K562 (cell line): ENCODE results near the gene ARHGEF38. TPM values are rescaled to one million over a fixed set of nuclear protein-coding genes. Genes with fewer than 3 reads are reported as not detected.

Experiments
- ATAC-seq: fragments of 200-7000 bp; cut with Tn5 transposase; 3 replicates; pipeline ENCODE4 v1.9.1; 2020; ENCODE audit warnings: moderate library complexity
- BruUV-seq: library from RNA; stranded (reverse); fragments of 400-500 nt; replicated peaks from 2 replicates; lab custom pipeline; 2021; lab: Mats Ljungman, UMichigan
- CTCF ChIA-PET: fragments of 300-600 bp; formaldehyde crosslinking; extraction: SDS; loops from one replicate; lab custom pipeline; 2021; ENCODE audit warnings: low intra/inter-chr PET ratio; lab: Yijun Ruan, JAX
- POLR2A ChIA-PET: fragments of 300-600, 350-650 bp; sonication (Branson Sonifier 250); formaldehyde crosslinking; extraction: SDS; loops from one replicate; lab custom pipeline; 2021; ENCODE audit warnings: antibody characterized with exemption, inconsistent platforms; lab: Yijun Ruan, JAX
- DNase-seq, 4 experiments: peaks; one replicate each; pipeline versions ENCODE4 v3.0.0 to v3.0.0-alpha.2; 2011 to 2018; ENCODE audit warnings: low spot score in 3 of 4, mixed read lengths in 3 of 4; ENCODE audit errors: extremely low read depth in 1 of 4
- FAIRE-seq: peaks from 2 replicates; lab custom pipeline; 2011; peaks lifted over from hg19 to GRCh38; lab: Jason Lieb, UNC
- H2AFZ ChIP-seq: 2 replicates; pipeline ENCODE4 v1.6.0; 2011; ENCODE audit warnings: low read depth, low read length, control low read depth, inconsistent platforms
- H3K27ac ChIP-seq: fragments of 200-600 bp; 3 replicates; pipeline ENCODE4 v1.8.0; 2011; ENCODE audit warnings: low read depth, mild to moderate bottlenecking, control low read depth, inconsistent platforms, low read length, moderate library complexity, mixed read lengths; ENCODE audit errors: extremely low read depth
- H3K27me3 ChIP-seq, 2 experiments: fragments of 300-600 bp in 1 of 2; 2 replicates in 1 of 2; 3 replicates in 1 of 2; pipeline versions ENCODE4 v1.6.0 to v1.8.0; 2011; ENCODE audit warnings: inconsistent platforms in 2 of 2, low read length in 2 of 2, mild to moderate bottlenecking in 1 of 2, mixed read lengths in 1 of 2, moderate library complexity in 1 of 2; ENCODE audit not compliant: control insufficient read depth in 2 of 2, insufficient read depth in 2 of 2
- H3K36me3 ChIP-seq: fragments of 300-600 bp; 3 replicates; pipeline ENCODE4 v1.8.0; 2011; ENCODE audit warnings: mild to moderate bottlenecking, low read length, inconsistent platforms; ENCODE audit not compliant: control insufficient read depth, insufficient read depth
- H3K4me1 ChIP-seq, 2 experiments: fragments of 200-600 bp in 1 of 2; replicated peaks in 1 of 2; 2 replicates in 1 of 2; 3 replicates in 1 of 2; pipeline versions ENCODE4 v1.5.1 to v1.8.0; 2011; ENCODE audit warnings: inconsistent platforms in 2 of 2, low read length in 2 of 2, mild to moderate bottlenecking in 1 of 2, mixed read lengths in 1 of 2, moderate library complexity in 1 of 2; ENCODE audit not compliant: control insufficient read depth in 2 of 2, insufficient read depth in 2 of 2
- H3K4me2 ChIP-seq: 2 replicates; pipeline ENCODE4 v1.6.1; 2011; ENCODE audit warnings: low read length, control low read depth, inconsistent platforms, mixed read lengths; ENCODE audit not compliant: insufficient read depth
- H3K4me3 ChIP-seq: fragments of 200-600 bp; sonication (generic), shearing (Covaris generic); 2 replicates; pipeline ENCODE4 v1.5.1; 2016; ENCODE audit warnings: control low read depth, inconsistent platforms
- H3K79me2 ChIP-seq: fragments of 200-600 bp; 3 replicates; pipeline ENCODE4 v1.8.0; 2011; ENCODE audit warnings: low read length, inconsistent platforms; ENCODE audit not compliant: control insufficient read depth, insufficient read depth
- H3K9ac ChIP-seq, 2 experiments: 2 replicates each; pipeline versions ENCODE4 v1.6.0 to v1.6.1; 2011; ENCODE audit warnings: low read depth in 2 of 2, low read length in 2 of 2, control low read depth in 1 of 2, inconsistent platforms in 1 of 2, mild to moderate bottlenecking in 1 of 2, mixed read lengths in 1 of 2; ENCODE audit not compliant: insufficient read depth in 1 of 2
- H3K9me1 ChIP-seq: one replicate; pipeline ENCODE4 v1.6.0; 2011; ENCODE audit warnings: inconsistent platforms, mild to moderate bottlenecking, low read length, moderate library complexity; ENCODE audit not compliant: control insufficient read depth, insufficient read depth
- H3K9me3 ChIP-seq: replicated peaks from 2 replicates; pipeline ENCODE4 v1.5.1; 2011; ENCODE audit warnings: low read depth, low read length, inconsistent platforms; ENCODE audit not compliant: control insufficient read depth, insufficient read depth
- H4K20me1 ChIP-seq: replicated peaks from 2 replicates; pipeline ENCODE4 v1.6.1; 2011; ENCODE audit warnings: low read length, inconsistent platforms, mixed read lengths; ENCODE audit not compliant: control insufficient read depth, insufficient read depth
- CCNT2 ChIP-seq: IDR thresholded peaks from 2 replicates; pipeline ENCODE4 v1.6.1; 2011; ENCODE audit warnings: borderline replicate concordance, low read depth, mild to moderate bottlenecking, moderate library complexity, mixed read lengths, low read length; ENCODE audit not compliant: insufficient read length; ENCODE audit errors: extremely low read depth
- CXXC5 ChIP-seq: fragments of 250-450 bp; sonication (Bioruptor Pico); IDR thresholded peaks from 2 replicates; pipeline ENCODE4 v1.8.0; 2022; ENCODE audit warnings: inconsistent platforms, mild to moderate bottlenecking, moderate library complexity
- EGR1 ChIP-seq: fragments of 450-650 bp; conservative IDR thresholded peaks from 2 replicates; pipeline ENCODE4 v1.6.1; 2017; ENCODE audit warnings: mild to moderate bottlenecking
- PPARD ChIP-seq: fragments of 250-450 bp; sonication (Bioruptor Pico); IDR thresholded peaks from 2 replicates; pipeline ENCODE4 v1.8.0; 2022; ENCODE audit warnings: inconsistent platforms, mild to moderate bottlenecking, moderate library complexity
- RBM14 ChIP-seq: fragments of 200-400 bp; formaldehyde crosslinking; IDR thresholded peaks from 2 replicates; pipeline ENCODE4 v1.6.1; 2018; ENCODE audit warnings: low read depth, mild to moderate bottlenecking, low read length, moderate library complexity, borderline replicate concordance; ENCODE audit not compliant: insufficient read depth
- TEAD1 ChIP-seq, 2 experiments: fragments of 450-650 bp in 1 of 2; sonication (generic) in 1 of 2; formaldehyde crosslinking; IDR thresholded peaks; 2 replicates each; pipeline versions ENCODE4 v1.4.0 to v1.8.0; 2020 to 2022; ENCODE audit warnings: mild to moderate bottlenecking in 2 of 2, missing genetic modification reagents in 1 of 2
- ZNF699 ChIP-seq: fragments of 250-450 bp; sonication (Bioruptor Pico); IDR thresholded peaks from 2 replicates; pipeline ENCODE4 v1.8.0; 2021; ENCODE audit warnings: mild to moderate bottlenecking, moderate library complexity; ENCODE audit not compliant: insufficient replicate concordance
- ZNF77 ChIP-seq: fragments of 250-450 bp; sonication (Bioruptor Pico); IDR thresholded peaks from 2 replicates; pipeline ENCODE4 v1.5.0; 2020
- WGBS: fragments of 100-300 bp; shearing (Covaris generic); methylation state at CpG from one replicate; pipeline ENCODE4 v1.1.6; 2016; ENCODE audit warnings: low coverage, mixed read lengths; ENCODE audit not compliant: insufficient coverage; ENCODE audit errors: missing lambda C conversion rate; 5-methylcytosine and 5-hydroxymethylcytosine counted together
- in situ Hi-C: fragments of 300-500 bp; cut with MboI; formaldehyde crosslinking; loops from 4 replicates; pipeline ENCODE4 v1.15.0; 2018; ENCODE audit warnings: inconsistent platforms, mixed read lengths
- intact Hi-C: fragments of 100-400 bp; cut with micrococcal nuclease; formaldehyde crosslinking; loops from 2 replicates; pipeline ENCODE4 v1.14.2; 2022
- polyA plus RNA-seq, 8 experiments: library from polyadenylated mRNA; depleted of rRNA in 4 of 8; stranded (reverse) in 5 of 8; unstranded in 3 of 8; fragments of >200 nt; fragmentation: Nextera tagmentation in 2 of 8; fragmentation: Illumina TruSeq in 1 of 8; extraction: Ambion mirVana in 2 of 8; extraction: Trizol in 1 of 8; gene quantifications; 2 replicates each; pipeline versions ENCODE4 v1.2.1 to v1.2.3, GENCODE V29; 2011 to 2014; ENCODE audit warnings: inconsistent platforms in 1 of 8, missing spikeins in 1 of 8
- total RNA-seq, 7 experiments: library from RNA; depleted of rRNA in 6 of 7; stranded (reverse); fragments of >200 nt in 6 of 7; fragmentation: Illumina TruSeq in 2 of 7; extraction: Trizol in 2 of 7; gene quantifications; 2 replicates each; pipeline versions ENCODE4 v1.2.1 to v1.2.3, GENCODE V29; 2011 to 2021; ENCODE audit warnings: low replicate concordance in 1 of 7
- TF ChIP-seq, protein P1 (sequence below): sonication (generic); formaldehyde crosslinking; IDR thresholded peaks from 2 replicates; pipeline ENCODE4 v1.8.0; 2022; ENCODE audit warnings: missing genetic modification reagents, mild to moderate bottlenecking, borderline replicate concordance
- TF ChIP-seq, protein P2 (sequence below): fragments of 150-350 bp; IDR thresholded peaks from 2 replicates; pipeline ENCODE4 v1.6.1; 2014; ENCODE audit warnings: low read depth, mild to moderate bottlenecking, low read length, borderline replicate concordance

ARHGEF38 gene
- total and polyA plus RNA-seq, 9 of the 15 experiments (the other 6 are each of a cell fraction or from before 2014, with no cell fraction given), result 0.17 TPM; not detected in 8

DNA sequence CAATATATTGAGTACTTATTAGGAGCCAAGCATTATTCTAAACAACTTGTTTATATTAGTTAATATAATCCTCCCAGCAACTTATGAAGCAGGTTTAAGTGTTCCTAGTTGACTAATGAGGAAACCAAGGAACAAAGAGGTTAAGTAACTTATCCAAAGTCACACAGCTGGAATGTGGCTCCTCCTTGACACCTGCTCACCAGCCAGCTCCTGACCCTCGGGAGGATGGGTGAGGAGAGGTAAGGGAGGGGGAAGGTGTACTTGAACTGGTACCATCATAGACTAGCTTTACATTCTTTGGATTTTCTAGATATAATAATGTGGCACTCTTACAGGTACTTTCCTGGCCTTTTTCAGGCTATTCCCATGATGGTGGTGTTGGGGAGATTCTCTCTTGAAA, 50.7 kb downstream of the ARHGEF38 start:
- H3K9ac ChIP-seq, result no peak overlapping the region
- TF ChIP-seq ZNF77 (CRISPR knock-in tag) (no peak), CXXC5 (CRISPR knock-in tag) (no peak), TEAD1 (CRISPR knock-in tag; IDR thresholded peaks at IDR 0.05) (no peak), ZNF699 (CRISPR knock-in tag) (no peak), CCNT2 (no peak), PPARD (CRISPR knock-in tag) (no peak), EGR1 (no peak), RBM14 (no peak)
- TF ChIP-seq, protein P1, sequence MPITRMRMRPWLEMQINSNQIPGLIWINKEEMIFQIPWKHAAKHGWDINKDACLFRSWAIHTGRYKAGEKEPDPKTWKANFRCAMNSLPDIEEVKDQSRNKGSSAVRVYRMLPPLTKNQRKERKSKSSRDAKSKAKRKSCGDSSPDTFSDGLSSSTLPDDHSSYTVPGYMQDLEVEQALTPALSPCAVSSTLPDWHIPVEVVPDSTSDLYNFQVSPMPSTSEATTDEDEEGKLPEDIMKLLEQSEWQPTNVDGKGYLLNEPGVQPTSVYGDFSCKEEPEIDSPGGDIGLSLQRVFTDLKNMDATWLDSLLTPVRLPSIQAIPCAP (CRISPR knock-in tag), result no peak
- TF ChIP-seq, protein P2, sequence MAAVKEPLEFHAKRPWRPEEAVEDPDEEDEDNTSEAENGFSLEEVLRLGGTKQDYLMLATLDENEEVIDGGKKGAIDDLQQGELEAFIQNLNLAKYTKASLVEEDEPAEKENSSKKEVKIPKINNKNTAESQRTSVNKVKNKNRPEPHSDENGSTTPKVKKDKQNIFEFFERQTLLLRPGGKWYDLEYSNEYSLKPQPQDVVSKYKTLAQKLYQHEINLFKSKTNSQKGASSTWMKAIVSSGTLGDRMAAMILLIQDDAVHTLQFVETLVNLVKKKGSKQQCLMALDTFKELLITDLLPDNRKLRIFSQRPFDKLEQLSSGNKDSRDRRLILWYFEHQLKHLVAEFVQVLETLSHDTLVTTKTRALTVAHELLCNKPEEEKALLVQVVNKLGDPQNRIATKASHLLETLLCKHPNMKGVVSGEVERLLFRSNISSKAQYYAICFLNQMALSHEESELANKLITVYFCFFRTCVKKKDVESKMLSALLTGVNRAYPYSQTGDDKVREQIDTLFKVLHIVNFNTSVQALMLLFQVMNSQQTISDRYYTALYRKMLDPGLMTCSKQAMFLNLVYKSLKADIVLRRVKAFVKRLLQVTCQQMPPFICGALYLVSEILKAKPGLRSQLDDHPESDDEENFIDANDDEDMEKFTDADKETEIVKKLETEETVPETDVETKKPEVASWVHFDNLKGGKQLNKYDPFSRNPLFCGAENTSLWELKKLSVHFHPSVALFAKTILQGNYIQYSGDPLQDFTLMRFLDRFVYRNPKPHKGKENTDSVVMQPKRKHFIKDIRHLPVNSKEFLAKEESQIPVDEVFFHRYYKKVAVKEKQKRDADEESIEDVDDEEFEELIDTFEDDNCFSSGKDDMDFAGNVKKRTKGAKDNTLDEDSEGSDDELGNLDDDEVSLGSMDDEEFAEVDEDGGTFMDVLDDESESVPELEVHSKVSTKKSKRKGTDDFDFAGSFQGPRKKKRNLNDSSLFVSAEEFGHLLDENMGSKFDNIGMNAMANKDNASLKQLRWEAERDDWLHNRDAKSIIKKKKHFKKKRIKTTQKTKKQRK, result no peak
- H3K9me1 ChIP-seq, result no peaks in the 10 kb centered on the region
- no peaks in the 10 kb centered on the region for H3K27me3 ChIP-seq
- CTCF ChIA-PET, result no interaction called here
- H3K4me1 ChIP-seq, result no peaks in the 10 kb centered on the region
- no peak overlapping the region for H2AFZ ChIP-seq
- no peaks in the 10 kb centered on the region for H4K20me1 ChIP-seq
- POLR2A ChIA-PET, result no interaction called here
- no peak overlapping the region for H3K27ac ChIP-seq
- DNase-seq, result no peak
- no peak overlapping the region for H3K4me3 ChIP-seq
- 0% methylated on average over 1 of the region's 1 CpG for WGBS
- no peaks in the 10 kb centered on the region for H3K79me2 ChIP-seq
- FAIRE-seq, result no peak
- in situ Hi-C loops (no loop called here), intact Hi-C loops (no loop called here)
- H3K9me3 ChIP-seq, result no peaks in the 10 kb centered on the region
- no peak overlapping the region for H3K4me2 ChIP-seq
- H3K36me3 ChIP-seq, result no peaks in the 10 kb centered on the region
- ATAC-seq, result no peak
- no TSS peak for BruUV-seq
